SK-N-MC (cell line): ENCODE data around the gene HPS6.

ENCODE experiments used
- EZH2 ChIP-seq: fragments of 200-600 bp; sonication (generic); IDR thresholded peaks from one replicate; pipeline ENCODE4 v1.6.1; 2017; ENCODE audit warnings: antibody characterized with exemption
- POLR2AphosphoS5 ChIP-seq: IDR thresholded peaks from 2 replicates; pipeline ENCODE4 v1.6.1; 2012; ENCODE audit warnings: mild to moderate bottlenecking, low read depth, low read length, borderline replicate concordance

DNA sequence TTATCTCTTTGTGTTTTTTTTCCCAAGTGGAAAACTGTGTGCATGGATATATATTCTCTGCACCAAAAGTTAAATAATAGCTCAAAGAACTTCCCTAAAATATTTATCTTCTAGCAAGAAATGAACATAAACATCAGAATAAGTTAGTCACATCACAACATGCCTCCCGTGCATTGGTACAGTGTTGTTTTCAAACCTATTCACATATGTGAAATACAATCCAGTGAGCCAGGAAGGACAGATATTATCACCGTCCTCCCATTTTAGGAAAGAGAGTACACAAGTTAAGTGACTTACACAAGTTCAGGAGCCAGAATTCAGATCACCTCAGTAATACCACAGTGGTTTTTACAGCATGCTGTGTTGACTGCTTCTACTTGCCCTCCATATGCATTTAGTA, 31.4 kb upstream of the HPS6 start:
- TF ChIP-seq POLR2AphosphoS5 = no peak
- TF ChIP-seq EZH2 = no peak
